GM12878 (cell line): ENCODE measurements around the gene CFAP410. TPM values are rescaled to one million over a fixed set of nuclear protein-coding genes. Genes with fewer than 3 reads are reported as not detected.

ENCODE experiments used
- ATAC-seq: fragments of 200-7000 bp; cut with Tn5 transposase; 3 replicates; pipeline ENCODE4 v1.9.1; 2020; ENCODE audit warnings: mild to moderate bottlenecking, moderate library complexity
- BruUV-seq: library from RNA; stranded (reverse); fragments of 400-500 nt; replicated peaks from 2 replicates; lab custom pipeline; 2021; lab: Mats Ljungman, UMichigan
- CTCF ChIA-PET: fragments of 300-600 bp; sonication (Branson Sonifier 250); formaldehyde crosslinking; extraction: SDS; loops from one replicate; lab custom pipeline; 2021; ENCODE audit warnings: inconsistent platforms; lab: Yijun Ruan, JAX
- POLR2A ChIA-PET: fragments of 350-600 bp; formaldehyde crosslinking; extraction: SDS; loops from one replicate; lab custom pipeline; 2021; ENCODE audit warnings: inconsistent platforms; lab: Charles Lee
- RAD21 ChIA-PET: fragments of 300-600 bp; sonication (Branson Sonifier 250); formaldehyde crosslinking; loops from one replicate; lab custom pipeline; 2023; ENCODE audit warnings: antibody characterized with exemption; ENCODE audit not compliant: unreplicated experiment; lab: Charles Lee
- SMC1A ChIA-PET: fragments of 300-600 bp; sonication (Branson Sonifier 250); formaldehyde crosslinking; loops from one replicate; lab custom pipeline; 2023; ENCODE audit not compliant: unreplicated experiment, uncharacterized antibody; lab: Charles Lee
- DNase-seq: peaks from one replicate; pipeline ENCODE4 v3.0.0-alpha.2; 2011; ENCODE audit warnings: low read depth, low spot score
- FAIRE-seq: peaks from 3 replicates; lab custom pipeline; 2011; peaks lifted over from hg19 to GRCh38; lab: Jason Lieb, UNC
- H2AFZ ChIP-seq: 2 replicates; pipeline ENCODE4 v1.6.0; 2011; ENCODE audit warnings: low read depth, low read length, control low read depth; ENCODE audit not compliant: control insufficient read depth
- H3K27ac ChIP-seq: 2 replicates; pipeline ENCODE4 v1.5.1; 2011; ENCODE audit warnings: control low read depth; ENCODE audit not compliant: control insufficient read depth, insufficient read depth
- H3K27me3 ChIP-seq, 2 experiments: replicated peaks in 1 of 2; 2 replicates each; pipeline versions ENCODE4 v1.6.0 to v1.6.1; 2011; ENCODE audit warnings: low read length in 1 of 2; ENCODE audit not compliant: control insufficient read depth in 2 of 2, insufficient read depth in 2 of 2
- H3K36me3 ChIP-seq, 2 experiments: 2 replicates each; pipeline ENCODE4 v1.5.1; 2011; ENCODE audit warnings: low read length in 1 of 2; ENCODE audit not compliant: control insufficient read depth in 2 of 2, insufficient read depth in 2 of 2
- H3K4me1 ChIP-seq: 2 replicates; pipeline ENCODE4 v1.6.1; 2011; ENCODE audit warnings: mild to moderate bottlenecking, low read length, moderate library complexity, mixed read lengths; ENCODE audit not compliant: control insufficient read depth, insufficient read depth
- H3K4me2 ChIP-seq: 2 replicates; pipeline ENCODE4 v1.6.0; 2011; ENCODE audit warnings: control low read depth; ENCODE audit not compliant: control insufficient read depth, insufficient read depth
- H3K4me3 ChIP-seq: fragments of 200-600 bp; sonication (generic); 2 replicates; pipeline ENCODE4 v1.5.1; 2016
- H3K79me2 ChIP-seq: 2 replicates; pipeline ENCODE4 v1.6.0; 2011; ENCODE audit warnings: low read length; ENCODE audit not compliant: control insufficient read depth, insufficient read depth
- H3K9ac ChIP-seq: 2 replicates; pipeline ENCODE4 v1.8.0; 2011; ENCODE audit warnings: low read length, control low read depth, mixed read lengths; ENCODE audit not compliant: control insufficient read depth, insufficient read depth
- H3K9me3 ChIP-seq: replicated peaks from 3 replicates; pipeline ENCODE4 v1.5.1; 2011; ENCODE audit warnings: mild to moderate bottlenecking, low read length; ENCODE audit not compliant: control insufficient read depth, insufficient read depth
- H4K20me1 ChIP-seq: 2 replicates; pipeline ENCODE4 v1.6.0; 2011; ENCODE audit not compliant: control insufficient read depth, insufficient read depth
- CREM ChIP-seq: IDR thresholded peaks from 2 replicates; pipeline ENCODE4 v1.6.1; 2014; ENCODE audit warnings: antibody characterized with exemption, low read depth
- POLR2A ChIP-seq: IDR thresholded peaks from 2 replicates; pipeline ENCODE4 v1.6.1; 2011; ENCODE audit warnings: low read depth, mild to moderate bottlenecking, low read length
- WGBS: methylation state at CpG from one replicate; pipeline ENCODE4 v1.1.6; 2016; ENCODE audit warnings: low lambda C conversion rate; ENCODE audit not compliant: insufficient replicate concordance, insufficient coverage; ENCODE audit errors: missing lambda C conversion rate; 5-methylcytosine and 5-hydroxymethylcytosine counted together
- in situ Hi-C: fragments of 300-500 bp; cut with MboI; formaldehyde crosslinking; loops from 9 replicates; pipeline ENCODE4 v1.14.3; 2018; ENCODE audit warnings: mixed read lengths
- intact Hi-C: fragments of 100-400 bp; cut with micrococcal nuclease; formaldehyde crosslinking; loops from one replicate; pipeline ENCODE4 v1.14.2; 2022; ENCODE audit not compliant: unreplicated experiment
- polyA plus RNA-seq, 11 experiments: library from polyadenylated mRNA; depleted of rRNA in 4 of 11; unstranded in 6 of 11; stranded (reverse) in 5 of 11; fragments of >200 nt; fragmentation: Nextera tagmentation in 4 of 11; fragmentation: Illumina TruSeq in 1 of 11; extraction: Ambion mirVana in 4 of 11; extraction: Trizol in 1 of 11; gene quantifications; 1 replicate in 1 of 11; 2 replicates in 10 of 11; pipeline versions ENCODE4 v1.2.1 to v1.2.3, GENCODE V29; 2011 to 2016; ENCODE audit warnings: inconsistent platforms in 2 of 11, missing spikeins in 2 of 11, low read depth in 1 of 11
- total RNA-seq, 4 experiments: library from RNA; depleted of rRNA in 3 of 4; stranded (reverse); fragments of >200 nt in 3 of 4; fragmentation: Illumina TruSeq in 1 of 4; extraction: Trizol in 1 of 4; gene quantifications; 2 replicates each; pipeline versions ENCODE4 v1.2.1 to v1.2.3, GENCODE V29; 2013 to 2021
- TF ChIP-seq, protein P1 (sequence below): fragments of 450-650 bp; formaldehyde crosslinking; IDR thresholded peaks from 2 replicates; pipeline ENCODE4 v1.5.0; 2022; ENCODE audit warnings: mild to moderate bottlenecking, missing genetic modification characterization

Gene CFAP410
- total and polyA plus RNA-seq, 10 of the 15 experiments (the other 5 are each of a cell fraction or from before 2014, with no cell fraction given), result 0.14 to 24.8 (median 11.3) TPM

- TF ChIP-seq, protein P1, sequence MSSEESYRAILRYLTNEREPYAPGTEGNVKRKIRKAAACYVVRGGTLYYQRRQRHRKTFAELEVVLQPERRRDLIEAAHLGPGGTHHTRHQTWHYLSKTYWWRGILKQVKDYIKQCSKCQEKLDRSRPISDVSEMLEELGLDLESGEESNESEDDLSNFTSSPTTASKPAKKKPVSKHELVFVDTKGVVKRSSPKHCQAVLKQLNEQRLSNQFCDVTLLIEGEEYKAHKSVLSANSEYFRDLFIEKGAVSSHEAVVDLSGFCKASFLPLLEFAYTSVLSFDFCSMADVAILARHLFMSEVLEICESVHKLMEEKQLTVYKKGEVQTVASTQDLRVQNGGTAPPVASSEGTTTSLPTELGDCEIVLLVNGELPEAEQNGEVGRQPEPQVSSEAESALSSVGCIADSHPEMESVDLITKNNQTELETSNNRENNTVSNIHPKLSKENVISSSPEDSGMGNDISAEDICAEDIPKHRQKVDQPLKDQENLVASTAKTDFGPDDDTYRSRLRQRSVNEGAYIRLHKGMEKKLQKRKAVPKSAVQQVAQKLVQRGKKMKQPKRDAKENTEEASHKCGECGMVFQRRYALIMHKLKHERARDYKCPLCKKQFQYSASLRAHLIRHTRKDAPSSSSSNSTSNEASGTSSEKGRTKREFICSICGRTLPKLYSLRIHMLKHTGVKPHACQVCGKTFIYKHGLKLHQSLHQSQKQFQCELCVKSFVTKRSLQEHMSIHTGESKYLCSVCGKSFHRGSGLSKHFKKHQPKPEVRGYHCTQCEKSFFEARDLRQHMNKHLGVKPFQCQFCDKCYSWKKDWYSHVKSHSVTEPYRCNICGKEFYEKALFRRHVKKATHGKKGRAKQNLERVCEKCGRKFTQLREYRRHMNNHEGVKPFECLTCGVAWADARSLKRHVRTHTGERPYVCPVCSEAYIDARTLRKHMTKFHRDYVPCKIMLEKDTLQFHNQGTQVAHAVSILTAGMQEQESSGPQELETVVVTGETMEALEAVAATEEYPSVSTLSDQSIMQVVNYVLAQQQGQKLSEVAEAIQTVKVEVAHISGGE, result no peak
- TF ChIP-seq, all 136 proteins: peak for 1
These were observed 18.3 kb downstream of the CFAP410 start (continued) for GRCh38 chr21:44320847-44321246.

DNA sequence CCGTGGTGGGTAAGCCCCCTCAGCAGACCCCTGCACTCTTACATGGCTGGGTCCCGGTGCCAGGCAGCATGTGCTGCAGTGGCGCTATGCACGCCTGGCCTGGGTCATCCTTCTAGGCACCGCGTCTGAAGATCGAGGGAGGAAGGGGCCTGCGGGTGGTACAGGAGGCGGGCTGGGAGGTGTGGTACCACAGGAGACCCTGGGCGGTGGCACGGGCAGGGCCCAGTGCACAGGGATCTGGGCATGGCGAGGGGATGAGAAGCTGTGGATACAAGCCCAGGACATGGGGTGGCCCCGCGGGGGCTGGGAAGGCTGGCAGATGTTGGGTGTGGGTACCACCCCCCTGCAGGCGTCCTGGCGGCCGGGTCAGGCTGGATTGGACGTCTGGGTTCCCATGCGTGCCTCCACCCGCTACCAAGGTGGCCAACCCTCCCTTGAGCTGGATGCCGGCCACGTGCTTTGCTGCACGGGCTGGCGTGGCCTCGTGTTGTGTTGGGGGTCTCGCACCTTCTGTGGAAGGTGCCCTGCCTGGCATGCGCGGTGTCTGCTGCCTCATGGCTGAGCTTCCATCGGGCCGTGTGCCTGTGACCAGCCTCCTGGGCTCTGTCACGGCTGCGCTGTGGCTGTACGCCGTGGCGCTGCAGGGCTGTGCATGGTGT is 19.7 kb downstream of the CFAP410 start:
- H3K9me3 ChIP-seq, result no peaks in the 10 kb centered on the region
- no peak overlapping the region for H3K4me2 ChIP-seq
- no peaks in the 10 kb centered on the region for H3K79me2 ChIP-seq
- CTCF ChIA-PET, result interaction anchor here (1.0 kb wide), 1 partner anchor 16 kb away, joined by 4 read pairs; no protein-coding TSS in a partner anchor
- no peak overlapping the region for H3K27ac ChIP-seq
- no peak for DNase-seq
- no peak overlapping the region for H3K4me3 ChIP-seq
- peaks cover 17 to 41% of the 10 kb centered on the region in 2 experiments; a peak in 3 of 4 replicates for H3K36me3 ChIP-seq
- BruUV-seq, result TSS peak; percentile 34
- RAD21 ChIA-PET, result no interaction called here
- POLR2A ChIA-PET, result no interaction called here
- TF ChIP-seq CREM, result no peak
- TF ChIP-seq POLR2A, result peak; percentile 44; the same call in 1 of the 2 replicates
- H4K20me1 ChIP-seq, result no peaks in the 10 kb centered on the region
- no peak overlapping the region for H3K9ac ChIP-seq
- SMC1A ChIA-PET, result no interaction called here
- in situ Hi-C loops (no loop called here), intact Hi-C loops (no loop called here)
- WGBS, result 96% methylated on average over 35 of the region's 35 CpGs
- no peak for ATAC-seq
- H3K4me1 ChIP-seq, result no peaks in the 10 kb centered on the region
- FAIRE-seq, result no peak
- no peak overlapping the region for H2AFZ ChIP-seq
- no peaks in the 10 kb centered on the region for H3K27me3 ChIP-seq
